Tibial nerve (tissue), 4 donors: ENCODE results near the gene IGF2. TPM values are rescaled to one million over a fixed set of nuclear protein-coding genes. Genes with fewer than 3 reads are reported as not detected.

Source experiments
- DNase-seq, 2 donors: peaks; one replicate each; pipeline ENCODE4 v3.0.0-alpha.2; 2019; ENCODE audit warnings: low spot score in 2 of 2
- H3K27ac ChIP-seq, 4 donors: fragments of 200-600 bp; sonication (generic) in 3 of 4; one replicate each; pipeline ENCODE4 v1.5.1; 2017 to 2019; ENCODE audit warnings: mild to moderate bottlenecking in 1 of 4
- H3K27me3 ChIP-seq, 2 donors: fragments of 200-600 bp; sonication (generic) in 1 of 2; one replicate each; pipeline versions ENCODE4 v1.5.1 to v1.6.0; 2017 to 2019
- H3K36me3 ChIP-seq, 3 donors: fragments of 200-600 bp; sonication (generic); one replicate each; pipeline ENCODE4 v1.5.1; 2018 to 2019
- H3K4me1 ChIP-seq, 4 donors: fragments of 200-600 bp; sonication (generic) in 3 of 4; one replicate each; pipeline ENCODE4 v1.5.1; 2017 to 2019
- H3K4me3 ChIP-seq, 4 donors: fragments of 200-600 bp; sonication (generic) in 3 of 4; one replicate each; pipeline ENCODE4 v1.5.1; 2017 to 2019; ENCODE audit warnings: mild to moderate bottlenecking in 1 of 4, moderate library complexity in 1 of 4
- H3K9me3 ChIP-seq, 4 donors: fragments of 200-600 bp; sonication (generic) in 3 of 4; one replicate each; pipeline ENCODE4 v1.5.1; 2017 to 2019
- CTCF ChIP-seq, 5 experiments: fragments of 200-600 bp in 3 of 5; fragments of 450-650 bp in 2 of 5; sonication (generic) in 3 of 5; IDR thresholded peaks; one replicate each; pipeline ENCODE4 v1.5.1; 2016 to 2019; ENCODE audit warnings: antibody characterized with exemption in 5 of 5, mild to moderate bottlenecking in 3 of 5, moderate library complexity in 2 of 5
- EP300 ChIP-seq, 2 donors: sonication (generic); formaldehyde crosslinking; IDR thresholded peaks; one replicate each; pipeline ENCODE4 v1.6.1; 2017; ENCODE audit warnings: antibody characterized with exemption in 2 of 2, mild to moderate bottlenecking in 1 of 2
- POLR2A ChIP-seq, 2 donors: fragments of 450-650 bp; IDR thresholded peaks; one replicate each; pipeline ENCODE4 v1.6.1; 2017; ENCODE audit warnings: antibody characterized with exemption in 2 of 2, mild to moderate bottlenecking in 2 of 2, moderate library complexity in 2 of 2
- WGBS, 2 donors: methylation state at CpG; one replicate each; pipeline ENCODE4 v1.1.5; 2018; 5-methylcytosine and 5-hydroxymethylcytosine counted together
- total RNA-seq, 4 donors: library from RNA; depleted of rRNA; stranded (reverse); fragments of >200 nt; gene quantifications; one replicate each; pipeline ENCODE4 v1.1.0, GENCODE V29; 2016

IGF2 gene
- total RNA-seq, 4 donors from 2014 or later, result 131 to 246 (median 173) TPM

- H3K4me3 ChIP-seq, result no peak overlapping the region
- no peak for DNase-seq
- H3K9me3 ChIP-seq, result no peaks in the 10 kb centered on the region
- peaks cover 3 to 25% (median 13%) of the 10 kb centered on the region in 4 donors for H3K4me1 ChIP-seq
- peaks cover 2 to 87% of the 10 kb centered on the region in 2 donors for H3K27me3 ChIP-seq
- WGBS, 2 donors, result 32 to 55% methylated on average over 5 to 11 of the region's 11 CpGs
- no peak overlapping the region for H3K27ac ChIP-seq
- TF ChIP-seq POLR2A (IDR thresholded peaks at IDR 0.05), result no peak
- TF ChIP-seq CTCF (IDR thresholded peaks at IDR 0.05), result no peak
- H3K36me3 ChIP-seq, result no peaks in the 10 kb centered on the region
Measured at GRCh38 chr11:2147391-2147790, 8.2 kb upstream of the IGF2 start.

- H3K9me3 ChIP-seq, result no peaks in the 10 kb centered on the region
- 37 to 56% methylated on average over 19 of the region's 19 CpGs for WGBS, 2 donors
- H3K27me3 ChIP-seq, result peaks cover 6 to 98% of the 10 kb centered on the region in 2 donors
Measured at GRCh38 chr11:2146051-2146450, 6.9 kb upstream of the IGF2 start.

GRCh38 chr11:2144544-2145248 lies 5.5 kb upstream of the IGF2 start:
- no peak for DNase-seq
- no peaks in the 10 kb centered on the region for H3K9me3 ChIP-seq
- TF ChIP-seq EP300 (IDR thresholded peaks at IDR 0.05) (no peak), CTCF (IDR thresholded peaks at IDR 0.05) (no peak), POLR2A (IDR thresholded peaks at IDR 0.05) (no peak)
- H3K36me3 ChIP-seq, result no peaks in the 10 kb centered on the region
- H3K4me1 ChIP-seq, result peaks cover 0 to 28% (median 9%) of the 10 kb centered on the region in 4 donors
- no peak overlapping the region for H3K4me3 ChIP-seq
- 22 to 23% methylated on average over 17 to 18 of the region's 18 CpGs for WGBS, 2 donors
- no peak overlapping the region for H3K27ac ChIP-seq
- peaks cover 6 to 100% of the 10 kb centered on the region in 2 donors for H3K27me3 ChIP-seq

More at GRCh38 chr11:2146051-2146450, 6.9 kb upstream of the IGF2 start:
- Histone ChIP-seq H3K4me1 (peaks cover 0 to 15% (median 9%) of the 10 kb centered on the region in 4 donors), H3K36me3 (no peaks in the 10 kb centered on the region), H3K4me3 (no peak overlapping the region), H3K27ac (no peak overlapping the region)
- DNase-seq, result no peak
- TF ChIP-seq POLR2A (IDR thresholded peaks at IDR 0.05), result no peak
- no peak for TF ChIP-seq EP300 (IDR thresholded peaks at IDR 0.05)
- TF ChIP-seq CTCF (IDR thresholded peaks at IDR 0.05), result no peak

GRCh38 chr11:2143799-2144543 lies 4.8 kb upstream of the IGF2 start:
- Histone ChIP-seq H3K4me1 (peaks cover 0 to 33% (median 9%) of the 10 kb centered on the region in 4 donors), H3K9me3 (no peaks in the 10 kb centered on the region), H3K27me3 (peaks cover 6 to 96% of the 10 kb centered on the region in 2 donors), H3K27ac (no peak overlapping the region), H3K4me3 (no peak overlapping the region), H3K36me3 (no peaks in the 10 kb centered on the region)
- 4 to 7% methylated on average over 71 to 72 of the region's 72 CpGs for WGBS, 2 donors
- TF ChIP-seq CTCF (IDR thresholded peaks at IDR 0.05), result no peak
- TF ChIP-seq EP300 (IDR thresholded peaks at IDR 0.05), result no peak
- no peak for TF ChIP-seq POLR2A (IDR thresholded peaks at IDR 0.05)
- DNase-seq, result no peak

DNA sequence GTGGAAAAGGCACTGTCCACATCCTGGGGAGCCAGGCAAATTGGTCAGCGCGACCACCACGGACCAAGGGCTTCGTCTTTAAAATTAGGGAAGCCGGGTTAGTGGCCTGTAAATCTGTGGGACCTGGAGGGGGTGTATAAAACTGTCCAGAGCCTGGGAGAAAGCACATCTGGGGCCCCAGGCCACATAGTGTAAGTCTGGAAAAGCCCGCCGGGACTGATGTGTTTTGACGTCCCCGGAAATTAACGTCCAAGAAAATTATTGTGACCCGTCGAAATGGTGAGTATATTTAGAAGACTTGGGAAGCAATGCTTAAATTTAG lies 4.2 kb upstream of the IGF2 start:
- no peak overlapping the region for H3K4me3 ChIP-seq
- peaks cover 4 to 96% of the 10 kb centered on the region in 2 donors for H3K27me3 ChIP-seq
- no peak for DNase-seq
- H3K9me3 ChIP-seq, result no peaks in the 10 kb centered on the region
- peaks cover 0 to 38% (median 9%) of the 10 kb centered on the region in 4 donors for H3K4me1 ChIP-seq
- H3K36me3 ChIP-seq, result no peaks in the 10 kb centered on the region
- H3K27ac ChIP-seq, result no peak overlapping the region
- WGBS, 2 donors, result 15 to 21% methylated on average over 12 of the region's 12 CpGs
- TF ChIP-seq CTCF (IDR thresholded peaks at IDR 0.05), result no peak
